Right lobe of liver (tissue), 4 donors: ENCODE data around the gene TAF11L5.

Source experiments
- POLR2A ChIP-seq: fragments of 450-650 bp; IDR thresholded peaks from one replicate; pipeline ENCODE4 v1.6.1; 2017; ENCODE audit warnings: antibody characterized with exemption, mild to moderate bottlenecking
- TF ChIP-seq, protein P1 (sequence below), 4 donors: fragments of 200-600 bp in 3 of 4; fragments of 450-650 bp in 1 of 4; IDR thresholded peaks; one replicate each; pipeline versions ENCODE4 v1.5.1 to v1.8.0; 2016 to 2022; ENCODE audit warnings: antibody characterized with exemption in 4 of 4, mild to moderate bottlenecking in 2 of 4
- donor health status: DM: no; HTN: no; CAD: no.
- donor health status: DM: no; HTN: no; CAD: no.
- donor health status: DM: no; HTN: yes; CAD: no.

- TF ChIP-seq, protein P1, sequence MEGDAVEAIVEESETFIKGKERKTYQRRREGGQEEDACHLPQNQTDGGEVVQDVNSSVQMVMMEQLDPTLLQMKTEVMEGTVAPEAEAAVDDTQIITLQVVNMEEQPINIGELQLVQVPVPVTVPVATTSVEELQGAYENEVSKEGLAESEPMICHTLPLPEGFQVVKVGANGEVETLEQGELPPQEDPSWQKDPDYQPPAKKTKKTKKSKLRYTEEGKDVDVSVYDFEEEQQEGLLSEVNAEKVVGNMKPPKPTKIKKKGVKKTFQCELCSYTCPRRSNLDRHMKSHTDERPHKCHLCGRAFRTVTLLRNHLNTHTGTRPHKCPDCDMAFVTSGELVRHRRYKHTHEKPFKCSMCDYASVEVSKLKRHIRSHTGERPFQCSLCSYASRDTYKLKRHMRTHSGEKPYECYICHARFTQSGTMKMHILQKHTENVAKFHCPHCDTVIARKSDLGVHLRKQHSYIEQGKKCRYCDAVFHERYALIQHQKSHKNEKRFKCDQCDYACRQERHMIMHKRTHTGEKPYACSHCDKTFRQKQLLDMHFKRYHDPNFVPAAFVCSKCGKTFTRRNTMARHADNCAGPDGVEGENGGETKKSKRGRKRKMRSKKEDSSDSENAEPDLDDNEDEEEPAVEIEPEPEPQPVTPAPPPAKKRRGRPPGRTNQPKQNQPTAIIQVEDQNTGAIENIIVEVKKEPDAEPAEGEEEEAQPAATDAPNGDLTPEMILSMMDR (IDR thresholded peaks at IDR 0.05), result no peak
- no peak for TF ChIP-seq POLR2A
Measured at GRCh38 chr5:17477043-17477442, 48.0 kb upstream of the TAF11L5 start.
